Fibroblast of villous mesenchyme (primary cell): ENCODE results near the gene PLAC9. TPM values are rescaled to one million over a fixed set of nuclear protein-coding genes. Genes with fewer than 3 reads are reported as not detected.
"Not testable (repeated sequence)": the region's sequence is repeated elsewhere in the genome, so short reads cannot be mapped to it uniquely, and the experiment has no call there.

Source experiments
- DNase-seq: peaks from one replicate; pipeline ENCODE4 v3.0.0-alpha.2; 2010; ENCODE audit warnings: low read depth
- H3K4me3 ChIP-seq: 2 replicates; pipeline ENCODE4 v1.5.1; 2011; ENCODE audit warnings: low read depth, mild to moderate bottlenecking, low read length
- total RNA-seq: library from RNA; depleted of rRNA; stranded (reverse); fragments of >200 nt; gene quantifications from 2 replicates; pipeline ENCODE4 v1.2.3, GENCODE V29; 2012
- TF ChIP-seq, protein P1 (sequence below): IDR thresholded peaks from 2 replicates; pipeline ENCODE4 v1.5.1; 2012; ENCODE audit warnings: low read depth, mild to moderate bottlenecking, low read length; ENCODE audit not compliant: insufficient read depth

Gene PLAC9
- total RNA-seq, 1 donor, result 0.43 TPM

DNA sequence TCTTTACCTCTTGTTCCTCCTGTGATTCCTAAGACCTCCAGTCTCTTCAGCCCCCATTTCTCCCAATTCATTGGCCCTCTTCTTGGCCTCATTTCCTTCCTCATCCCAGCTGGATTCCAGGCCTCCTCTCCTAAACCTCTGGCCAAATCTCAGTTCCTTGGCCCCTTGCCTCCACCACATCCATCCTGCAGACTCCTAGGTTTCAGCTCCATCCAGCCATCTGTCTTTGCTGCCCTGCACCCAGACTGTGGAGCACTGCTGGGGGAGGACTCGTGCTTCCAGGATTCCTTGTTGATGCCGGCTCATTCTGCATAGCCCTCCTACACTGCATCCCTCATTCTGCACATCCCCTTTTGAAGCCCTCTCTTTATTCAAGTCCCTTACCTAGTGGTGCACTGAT, 6.7 kb downstream of the PLAC9 start:
- TF ChIP-seq, protein P1, sequence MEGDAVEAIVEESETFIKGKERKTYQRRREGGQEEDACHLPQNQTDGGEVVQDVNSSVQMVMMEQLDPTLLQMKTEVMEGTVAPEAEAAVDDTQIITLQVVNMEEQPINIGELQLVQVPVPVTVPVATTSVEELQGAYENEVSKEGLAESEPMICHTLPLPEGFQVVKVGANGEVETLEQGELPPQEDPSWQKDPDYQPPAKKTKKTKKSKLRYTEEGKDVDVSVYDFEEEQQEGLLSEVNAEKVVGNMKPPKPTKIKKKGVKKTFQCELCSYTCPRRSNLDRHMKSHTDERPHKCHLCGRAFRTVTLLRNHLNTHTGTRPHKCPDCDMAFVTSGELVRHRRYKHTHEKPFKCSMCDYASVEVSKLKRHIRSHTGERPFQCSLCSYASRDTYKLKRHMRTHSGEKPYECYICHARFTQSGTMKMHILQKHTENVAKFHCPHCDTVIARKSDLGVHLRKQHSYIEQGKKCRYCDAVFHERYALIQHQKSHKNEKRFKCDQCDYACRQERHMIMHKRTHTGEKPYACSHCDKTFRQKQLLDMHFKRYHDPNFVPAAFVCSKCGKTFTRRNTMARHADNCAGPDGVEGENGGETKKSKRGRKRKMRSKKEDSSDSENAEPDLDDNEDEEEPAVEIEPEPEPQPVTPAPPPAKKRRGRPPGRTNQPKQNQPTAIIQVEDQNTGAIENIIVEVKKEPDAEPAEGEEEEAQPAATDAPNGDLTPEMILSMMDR, result no peak
- no peak overlapping the region for H3K4me3 ChIP-seq
- DNase-seq, result no peak

- no peak for DNase-seq
- TF ChIP-seq, protein P1, result no peak
- H3K4me3 ChIP-seq, result no peak overlapping the region
Measured at GRCh38 chr10:80140251-80140650, 7.7 kb downstream of the PLAC9 start.

- TF ChIP-seq, protein P1, result no peak
- no peak for DNase-seq
- H3K4me3 ChIP-seq, result no peak overlapping the region
Measured at GRCh38 chr10:80141696-80142460, 9.3 kb downstream of the PLAC9 start.

GRCh38 chr10:80144067-80144695, 11.7 kb downstream of the PLAC9 start:
- DNase-seq, result no peak
- TF ChIP-seq, protein P1, result no peak
- H3K4me3 ChIP-seq, result no peak overlapping the region

DNA sequence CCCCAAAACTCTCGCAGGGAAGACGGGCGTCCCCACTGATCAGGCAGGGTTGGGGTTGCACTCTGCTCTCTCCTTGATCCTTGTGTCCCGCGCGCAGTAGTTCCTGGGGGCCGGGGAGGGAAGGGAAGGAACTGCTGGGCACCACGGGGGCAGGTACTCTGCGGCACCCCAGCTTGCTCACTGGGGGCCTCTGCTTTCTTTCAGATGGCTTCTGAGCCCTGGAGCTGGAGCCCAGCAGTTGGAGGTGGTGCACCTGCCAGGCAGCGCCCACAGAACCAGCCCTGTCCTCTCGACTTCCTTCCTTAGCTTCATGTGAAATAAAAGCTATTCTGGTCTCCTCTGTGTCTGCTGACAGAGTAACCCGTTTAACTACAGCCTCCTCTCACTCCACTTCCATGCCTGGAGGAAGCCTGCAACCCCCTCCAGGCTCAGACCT, 12.2 kb downstream of the PLAC9 start:
- H3K4me3 ChIP-seq, result no peak overlapping the region
- no peak for DNase-seq
- TF ChIP-seq, protein P1, result no peak

- DNase-seq, result peak; percentile 49
- not testable (repeated sequence) for H3K4me3 ChIP-seq
Measured at GRCh38 chr10:80145406-80146308, 13.1 kb downstream of the PLAC9 start.

- H3K4me3 ChIP-seq, result no peak overlapping the region
- DNase-seq, result no peak
Measured at GRCh38 chr10:80146918-80147317, 14.4 kb downstream of the PLAC9 start.

More at GRCh38 chr10:80146918-80147317, 14.4 kb downstream of the PLAC9 start:
- TF ChIP-seq, protein P1, result no peak
